Natural killer cell (primary cell): Measurements from ENCODE around the gene FBXO28. TPM values are rescaled to one million over a fixed set of nuclear protein-coding genes. Genes with fewer than 3 reads are reported as not detected.

Source experiments
- ATAC-seq, 3 donors: fragments of 150-1000 bp in 2 of 3; fragments of 200-7000 bp in 1 of 3; cut with Tn5 transposase; 1 replicate in 1 of 3; 2 replicates in 2 of 3; pipeline ENCODE4 v1.10.0; 2021; ENCODE audit warnings: mild to moderate bottlenecking in 2 of 3, moderate library complexity in 2 of 3
- DNase-seq, 2 donors: peaks; one replicate each; pipeline versions ENCODE4 v3.0.0 to v3.0.0-alpha.2; 2013 to 2021; ENCODE audit warnings: mixed read lengths in 1 of 2
- H3K27ac ChIP-seq: one replicate; pipeline ENCODE4 v1.5.1; 2013; ENCODE audit warnings: mild to moderate bottlenecking, low read length
- H3K27me3 ChIP-seq: one replicate; pipeline ENCODE4 v1.6.1; 2013; ENCODE audit warnings: low read length; ENCODE audit not compliant: control insufficient read depth, insufficient read depth
- H3K36me3 ChIP-seq: one replicate; pipeline ENCODE4 v1.6.1; 2013; ENCODE audit warnings: low read length; ENCODE audit not compliant: control insufficient read depth, insufficient read depth
- H3K4me1 ChIP-seq: one replicate; pipeline ENCODE4 v1.6.1; 2013; ENCODE audit warnings: low read length; ENCODE audit not compliant: control insufficient read depth, insufficient read depth
- H3K4me3 ChIP-seq: one replicate; pipeline ENCODE4 v1.5.1; 2013; ENCODE audit warnings: low read length
- H3K9me3 ChIP-seq: one replicate; pipeline ENCODE4 v1.6.1; 2013; ENCODE audit warnings: low read length; ENCODE audit not compliant: control insufficient read depth, insufficient read depth
- H3K27ac Mint-ChIP-seq, 2 donors: one replicate each; pipeline ENCODE4 v1.8.0; 2022; ENCODE audit warnings: mild to moderate bottlenecking in 2 of 2, mixed read lengths in 2 of 2, moderate library complexity in 1 of 2
- H3K27me3 Mint-ChIP-seq, 2 donors: one replicate each; pipeline ENCODE4 v1.8.0; 2022; ENCODE audit warnings: low read depth in 2 of 2, mixed read lengths in 2 of 2
- H3K36me3 Mint-ChIP-seq: one replicate; pipeline ENCODE4 v1.8.0; 2022; ENCODE audit warnings: mixed read lengths
- H3K4me1 Mint-ChIP-seq, 2 donors: one replicate each; pipeline ENCODE4 v1.8.0; 2022; ENCODE audit warnings: mixed read lengths in 2 of 2
- H3K4me3 Mint-ChIP-seq: one replicate; pipeline ENCODE4 v1.8.0; 2022; ENCODE audit warnings: mild to moderate bottlenecking, moderate library complexity, mixed read lengths
- H3K9me3 Mint-ChIP-seq, 2 donors: one replicate each; pipeline ENCODE4 v1.8.0; 2022; ENCODE audit warnings: mixed read lengths in 2 of 2
- CTCF ChIP-seq: fragments of 200-600 bp; IDR thresholded peaks from one replicate; pipeline ENCODE4 v1.8.0; 2022; ENCODE audit warnings: antibody characterized with exemption
- WGBS: methylation state at CpG from one replicate; pipeline ENCODE4 v1.1.7; 2013; ENCODE audit warnings: missing lambda C conversion rate; ENCODE audit not compliant: insufficient coverage; 5-methylcytosine and 5-hydroxymethylcytosine counted together
- intact Hi-C: fragments of 100-400 bp; cut with micrococcal nuclease; formaldehyde crosslinking; loops from one replicate; pipeline ENCODE4 v1.14.2; 2022
- total RNA-seq, 4 donors: library from RNA; stranded (reverse); fragments of 120-200 nt in 1 of 4; gene quantifications; one replicate each; pipeline versions ENCODE4 v1.2.3 to v1.2.4, GENCODE V29; 2013 to 2022

The FBXO28 gene
- total RNA-seq, 3 donors from 2014 or later (not counting 1 experiment from before 2014, with no cell fraction given): 26.2 to 28.4 (median 28.1) TPM

GRCh38 chr1:224141693-224142092, 27.8 kb downstream of the FBXO28 start:
- WGBS: 95% methylated on average over 3 of the region's 3 CpGs
- H3K4me1 ChIP-seq: no peaks in the 10 kb centered on the region

GRCh38 chr1:224149709-224150108, 35.8 kb downstream of the FBXO28 start:
- intact Hi-C loops: no loop called here
- Mint-ChIP-seq H3K36me3 (no peaks in the 10 kb centered on the region), H3K9me3 (no peaks in the 10 kb centered on the region), H3K27ac (no peak overlapping the region), H3K4me1 (peaks cover 4 to 20% of the 10 kb centered on the region in 2 donors), H3K27me3 (no peaks in the 10 kb centered on the region), H3K4me3 (no peak overlapping the region)
- DNase-seq: no peak
- no peaks in the 10 kb centered on the region for H3K4me1 ChIP-seq
- no peak for TF ChIP-seq CTCF
- peaks cover 5% of the 10 kb centered on the region for H3K36me3 ChIP-seq
- H3K27me3 ChIP-seq: no peaks in the 10 kb centered on the region
- 84% methylated on average over 1 of the region's 1 CpG for WGBS
- ATAC-seq: no peak
- no peaks in the 10 kb centered on the region for H3K9me3 ChIP-seq
- H3K27ac ChIP-seq: no peak overlapping the region
- H3K4me3 ChIP-seq: no peak overlapping the region

More at GRCh38 chr1:224141693-224142092, 27.8 kb downstream of the FBXO28 start:
- H3K27me3 Mint-ChIP-seq: no peaks in the 10 kb centered on the region
- H3K36me3 ChIP-seq: peaks cover 17% of the 10 kb centered on the region
- H3K9me3 ChIP-seq: no peaks in the 10 kb centered on the region
- ATAC-seq (no peak), DNase-seq (no peak)
- H3K27me3 ChIP-seq: no peaks in the 10 kb centered on the region
- no peak for TF ChIP-seq CTCF
- H3K27ac ChIP-seq: no peak overlapping the region
- H3K4me3 Mint-ChIP-seq: no peak overlapping the region
- no peak overlapping the region for H3K27ac Mint-ChIP-seq
- H3K36me3 Mint-ChIP-seq: no peaks in the 10 kb centered on the region
- H3K4me1 Mint-ChIP-seq: no peaks in the 10 kb centered on the region
- no peak overlapping the region for H3K4me3 ChIP-seq
- H3K9me3 Mint-ChIP-seq: no peaks in the 10 kb centered on the region
- intact Hi-C loops: no loop called here

- no peaks in the 10 kb centered on the region for H3K9me3 ChIP-seq
- ATAC-seq (no peak), DNase-seq (no peak)
- H3K4me3 ChIP-seq: no peak overlapping the region
- H3K27ac ChIP-seq: no peak overlapping the region
- Mint-ChIP-seq H3K36me3 (no peaks in the 10 kb centered on the region), H3K4me1 (peaks cover 4 to 20% of the 10 kb centered on the region in 2 donors), H3K9me3 (no peaks in the 10 kb centered on the region), H3K27me3 (no peaks in the 10 kb centered on the region), H3K27ac (peak overlapping the region in 1 of 2 donors; percentile 47), H3K4me3 (no peak overlapping the region)
- H3K4me1 ChIP-seq: no peaks in the 10 kb centered on the region
- no peak for TF ChIP-seq CTCF
- H3K36me3 ChIP-seq: peaks cover 9% of the 10 kb centered on the region
- H3K27me3 ChIP-seq: no peaks in the 10 kb centered on the region
- WGBS: 69% methylated on average over 3 of the region's 3 CpGs
- intact Hi-C loops: no loop called here
Measured at GRCh38 chr1:224151117-224151516, 37.2 kb downstream of the FBXO28 start.

DNA sequence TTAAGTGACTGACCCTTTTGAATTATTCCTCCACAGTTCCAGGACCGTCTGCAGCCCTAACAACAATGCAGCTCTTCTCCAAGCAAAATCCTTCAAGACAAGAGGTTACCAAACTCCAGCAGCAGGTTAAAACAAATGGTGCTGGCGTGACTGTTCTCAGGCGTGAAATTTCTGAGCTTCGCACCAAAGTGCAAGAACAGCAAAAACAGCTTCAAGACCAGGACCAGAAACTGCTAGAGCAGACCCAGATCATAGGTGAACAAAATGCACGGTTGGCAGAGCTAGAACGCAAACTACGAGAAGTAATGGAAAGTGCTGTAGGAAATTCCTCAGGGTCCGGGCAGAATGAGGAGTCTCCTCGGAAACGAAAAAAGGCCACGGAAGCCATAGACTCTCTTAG, 43.4 kb downstream of the FBXO28 start:
- ATAC-seq (no peak), DNase-seq (no peak)
- 99% methylated on average over 11 of the region's 11 CpGs for WGBS
- H3K27ac ChIP-seq: no peak overlapping the region
- TF ChIP-seq CTCF: no peak
- H3K4me1 ChIP-seq: no peaks in the 10 kb centered on the region
- intact Hi-C loops: no loop called here
- Mint-ChIP-seq H3K27ac (no peak overlapping the region), H3K36me3 (peaks cover 23% of the 10 kb centered on the region), H3K4me1 (peaks cover 0 to 3% of the 10 kb centered on the region in 2 donors), H3K4me3 (no peak overlapping the region), H3K27me3 (no peaks in the 10 kb centered on the region), H3K9me3 (no peaks in the 10 kb centered on the region)
- H3K36me3 ChIP-seq: peaks cover 43% of the 10 kb centered on the region
- H3K9me3 ChIP-seq: no peaks in the 10 kb centered on the region
- no peaks in the 10 kb centered on the region for H3K27me3 ChIP-seq
- H3K4me3 ChIP-seq: no peak overlapping the region
